ENCODE data around the gene RUNDC3A.
"Not testable (repeated sequence)": the region's sequence is repeated elsewhere in the genome, so short reads cannot be mapped to it uniquely, and the experiment has no call there.

The RUNDC3A gene

DNA sequence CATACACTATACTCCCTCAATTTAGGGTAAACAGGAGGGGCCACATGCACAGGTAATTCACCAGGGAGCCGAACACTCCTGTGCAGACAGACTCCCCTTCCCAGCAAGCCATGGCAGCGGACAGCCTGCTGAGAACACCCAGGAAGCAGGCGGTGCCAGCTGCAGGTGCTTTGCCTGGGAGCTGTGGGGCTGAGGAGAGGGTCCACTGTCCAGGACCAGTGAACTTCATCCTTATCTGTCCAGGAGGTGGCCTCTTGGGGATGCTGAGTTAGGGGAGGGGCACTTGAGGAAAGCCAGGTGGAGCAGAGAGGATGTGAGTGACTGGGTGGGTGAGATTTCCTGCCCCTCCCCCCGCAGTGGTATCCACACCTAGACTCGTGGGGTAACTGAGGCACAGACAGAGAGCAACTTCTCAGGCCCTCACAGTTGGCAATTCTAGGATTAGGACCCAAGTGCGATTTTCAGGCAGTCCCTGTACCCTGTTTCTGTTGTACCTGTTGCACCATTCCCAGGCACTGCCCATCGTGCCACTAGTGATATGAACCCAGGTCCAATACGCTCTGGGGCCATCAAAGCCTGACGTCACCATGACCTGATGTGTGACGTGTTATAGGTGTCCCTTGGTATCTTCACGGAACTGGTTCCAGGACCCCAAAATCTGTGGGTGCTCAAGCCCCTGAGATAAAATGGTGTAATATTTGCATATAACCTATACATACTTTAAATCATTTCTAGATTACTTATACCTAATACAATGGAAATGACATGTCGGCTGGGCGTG is 37.9 kb downstream of the RUNDC3A start:
- peak overlapping the region; percentile 97 for H3K27ac ChIP-seq (ENCODE audit: low read depth, low read length)
- H3K4me2 ChIP-seq (ENCODE audit: low read depth, low read length, poor library complexity, severe bottlenecking) = peak overlapping the region; percentile 88
- peaks cover 37% of the 10 kb centered on the region for H3F3A ChIP-seq (ENCODE audit: insufficient read depth)
- H3K79me2 ChIP-seq (ENCODE audit: insufficient read depth, low read length) = peaks cover 4% of the 10 kb centered on the region; the same call in 1 of the 2 replicates
- no peaks in the 10 kb centered on the region for H4K20me1 ChIP-seq (ENCODE audit: low read depth, low read length)
- H3K9me3 ChIP-seq (ENCODE audit: insufficient read depth, low read length) = no peaks in the 10 kb centered on the region
- H3K27me3 ChIP-seq (ENCODE audit: low read length) = no peaks in the 10 kb centered on the region
- peak overlapping the region; percentile 90 for H3K4me3 ChIP-seq (ENCODE audit: insufficient read depth, low read length, poor library complexity, severe bottlenecking)
- TF ChIP-seq, protein P1, sequence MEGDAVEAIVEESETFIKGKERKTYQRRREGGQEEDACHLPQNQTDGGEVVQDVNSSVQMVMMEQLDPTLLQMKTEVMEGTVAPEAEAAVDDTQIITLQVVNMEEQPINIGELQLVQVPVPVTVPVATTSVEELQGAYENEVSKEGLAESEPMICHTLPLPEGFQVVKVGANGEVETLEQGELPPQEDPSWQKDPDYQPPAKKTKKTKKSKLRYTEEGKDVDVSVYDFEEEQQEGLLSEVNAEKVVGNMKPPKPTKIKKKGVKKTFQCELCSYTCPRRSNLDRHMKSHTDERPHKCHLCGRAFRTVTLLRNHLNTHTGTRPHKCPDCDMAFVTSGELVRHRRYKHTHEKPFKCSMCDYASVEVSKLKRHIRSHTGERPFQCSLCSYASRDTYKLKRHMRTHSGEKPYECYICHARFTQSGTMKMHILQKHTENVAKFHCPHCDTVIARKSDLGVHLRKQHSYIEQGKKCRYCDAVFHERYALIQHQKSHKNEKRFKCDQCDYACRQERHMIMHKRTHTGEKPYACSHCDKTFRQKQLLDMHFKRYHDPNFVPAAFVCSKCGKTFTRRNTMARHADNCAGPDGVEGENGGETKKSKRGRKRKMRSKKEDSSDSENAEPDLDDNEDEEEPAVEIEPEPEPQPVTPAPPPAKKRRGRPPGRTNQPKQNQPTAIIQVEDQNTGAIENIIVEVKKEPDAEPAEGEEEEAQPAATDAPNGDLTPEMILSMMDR (IDR thresholded peaks at IDR 0.05; ENCODE audit: insufficient read depth, low read length, poor library complexity, severe bottlenecking) = no peak
- no peak for TF ChIP-seq EZH2phosphoT487 (conservative IDR thresholded peaks at IDR 0.05; ENCODE audit: low read length)
- no peak overlapping the region for H2AFZ ChIP-seq (ENCODE audit: low read depth, low read length, severe bottlenecking)
- H3K36me3 ChIP-seq (ENCODE audit: low read length) = no peaks in the 10 kb centered on the region
- H3K9me2 ChIP-seq (replicated peaks; ENCODE audit: insufficient read depth, low read length) = no peaks in the 10 kb centered on the region
- peak overlapping the region; percentile 77 for H3K9ac ChIP-seq (ENCODE audit: low read length)

- not testable (repeated sequence) for H3K79me2 ChIP-seq (ENCODE audit: insufficient read depth, low read length); H4K20me1 ChIP-seq (ENCODE audit: low read depth, low read length); H3K36me3 ChIP-seq (ENCODE audit: low read length); H3K27me3 ChIP-seq (ENCODE audit: low read length); H3K4me3 ChIP-seq (ENCODE audit: insufficient read depth, low read length, poor library complexity, severe bottlenecking); H2AFZ ChIP-seq (ENCODE audit: low read depth, low read length, severe bottlenecking); H3K9me2 ChIP-seq (replicated peaks; ENCODE audit: insufficient read depth, low read length); H3K9me3 ChIP-seq (ENCODE audit: insufficient read depth, low read length)
- H3F3A ChIP-seq (ENCODE audit: insufficient read depth) = peaks cover 37% of the 10 kb centered on the region
- H3K27ac ChIP-seq (ENCODE audit: low read depth, low read length) = peak overlapping the region; percentile 97
- H3K9ac ChIP-seq (ENCODE audit: low read length) = peak overlapping the region; percentile 77
- peak overlapping the region; percentile 88 for H3K4me2 ChIP-seq (ENCODE audit: low read depth, low read length, poor library complexity, severe bottlenecking)
Measured at GRCh38 chr17:44347206-44348055, 39.0 kb downstream of the RUNDC3A start.

DNA sequence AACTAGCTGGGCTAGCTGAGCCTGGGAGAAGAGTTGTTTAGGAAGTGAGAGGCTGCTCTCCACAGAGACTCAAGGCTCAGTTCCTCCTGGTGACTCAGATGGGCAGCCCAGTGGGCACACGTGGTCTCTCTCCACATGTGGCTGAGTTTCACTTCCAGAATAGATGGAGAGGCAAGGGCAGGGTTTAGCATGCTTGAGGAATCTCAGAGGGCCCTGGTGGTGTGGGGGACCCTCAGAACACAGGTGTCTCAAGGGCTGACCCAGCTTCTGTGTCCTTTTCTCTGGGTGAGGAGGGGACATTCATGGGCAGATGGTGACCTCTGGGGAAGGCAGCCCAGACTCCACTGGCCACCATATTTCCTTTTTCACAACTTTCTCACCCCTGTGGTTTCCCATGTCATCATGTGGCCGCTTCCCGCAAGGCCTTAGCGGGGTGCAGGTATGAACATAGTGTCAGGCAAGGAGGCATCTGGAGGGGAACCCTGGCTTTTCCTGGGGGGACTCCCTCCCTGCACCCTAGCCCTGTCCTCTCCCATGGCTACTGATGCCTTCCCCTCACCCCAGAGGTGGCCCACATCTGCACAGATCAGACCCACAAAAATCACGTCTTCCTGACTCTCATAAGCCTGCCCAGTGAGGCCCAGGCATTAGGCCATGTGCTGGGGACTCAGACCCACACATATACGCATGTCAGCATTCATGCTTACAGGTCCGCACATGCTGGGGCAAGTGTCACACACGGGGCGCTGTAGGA is 40.0 kb downstream of the RUNDC3A start:
- Histone ChIP-seq H3K9ac (ENCODE audit: low read length) (peak overlapping the region; percentile 28), H3K4me3 (ENCODE audit: insufficient read depth, low read length, poor library complexity, severe bottlenecking) (no peak overlapping the region), H3K36me3 (ENCODE audit: low read length) (no peaks in the 10 kb centered on the region), H3K9me2 (replicated peaks; ENCODE audit: insufficient read depth, low read length) (no peaks in the 10 kb centered on the region), H2AFZ (ENCODE audit: low read depth, low read length, severe bottlenecking) (no peak overlapping the region), H3K79me2 (ENCODE audit: insufficient read depth, low read length) (peaks cover 4% of the 10 kb centered on the region; the same call in 1 of the 2 replicates), H3F3A (ENCODE audit: insufficient read depth) (peaks cover 43% of the 10 kb centered on the region), H3K27me3 (ENCODE audit: low read length) (no peaks in the 10 kb centered on the region), H4K20me1 (ENCODE audit: low read depth, low read length) (no peaks in the 10 kb centered on the region), H3K27ac (ENCODE audit: low read depth, low read length) (peak overlapping the region; percentile 97), H3K4me2 (ENCODE audit: low read depth, low read length, poor library complexity, severe bottlenecking) (peak overlapping the region; percentile 88), H3K9me3 (ENCODE audit: insufficient read depth, low read length) (no peaks in the 10 kb centered on the region)
- no peak for TF ChIP-seq EZH2phosphoT487 (conservative IDR thresholded peaks at IDR 0.05; ENCODE audit: low read length)
- TF ChIP-seq, protein P1 (IDR thresholded peaks at IDR 0.05; ENCODE audit: insufficient read depth, low read length, poor library complexity, severe bottlenecking) = no peak

Data from SU-DHL-6 (cell line).